Rectal smooth muscle tissue (tissue), 1 donor: ENCODE data around the gene GREB1.

Source experiments
- H3K27ac ChIP-seq: one replicate; pipeline ENCODE4 v1.7.0; 2013; ENCODE audit warnings: low read depth, low read length, inconsistent platforms
- H3K27me3 ChIP-seq: one replicate; pipeline ENCODE4 v1.7.0; 2013; ENCODE audit warnings: low read length; ENCODE audit not compliant: control insufficient read depth, insufficient read depth
- H3K36me3 ChIP-seq: one replicate; pipeline ENCODE4 v1.7.0; 2013; ENCODE audit warnings: low read length; ENCODE audit not compliant: control insufficient read depth, insufficient read depth
- H3K4me1 ChIP-seq: one replicate; pipeline ENCODE4 v1.7.0; 2013; ENCODE audit warnings: low read length; ENCODE audit not compliant: control insufficient read depth, insufficient read depth
- H3K4me3 ChIP-seq: one replicate; pipeline ENCODE4 v1.7.0; 2013; ENCODE audit warnings: low read length
- H3K9ac ChIP-seq: one replicate; pipeline ENCODE4 v1.7.0; 2013; ENCODE audit warnings: low read length

Gene GREB1

DNA sequence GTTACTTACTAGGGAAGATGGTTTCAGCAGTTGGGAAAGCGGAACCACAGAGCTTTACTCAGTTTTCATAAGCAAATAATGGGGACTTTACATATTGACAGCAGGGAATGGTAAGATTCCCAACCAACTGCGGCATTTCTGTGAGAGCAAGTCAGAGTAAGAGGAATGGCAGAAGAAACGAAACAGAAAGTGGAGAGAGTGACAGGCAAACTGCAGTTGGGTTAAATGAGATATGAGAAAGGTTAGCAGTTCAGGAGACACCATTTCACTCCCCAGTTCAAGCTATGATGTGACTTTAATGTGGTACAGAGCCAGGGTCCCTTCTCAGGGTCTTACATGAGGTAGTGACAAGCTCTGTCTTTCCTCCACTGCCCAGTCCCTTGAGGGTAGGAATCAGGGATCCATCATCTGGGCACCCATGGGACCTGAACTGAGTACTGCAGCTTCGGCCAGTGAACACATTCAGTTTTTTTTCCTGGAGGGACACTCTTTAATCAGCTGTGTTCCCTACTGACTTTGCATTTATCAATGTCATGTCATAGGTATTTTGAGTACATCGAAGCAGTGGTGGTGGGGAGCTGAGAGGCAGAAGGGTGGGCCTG lies 33.0 kb upstream of the GREB1 start:
- Histone ChIP-seq H3K9ac (no peak overlapping the region), H3K4me3 (no peak overlapping the region), H3K36me3 (no peaks in the 10 kb centered on the region), H3K27me3 (peaks cover 4% of the 10 kb centered on the region), H3K4me1 (no peaks in the 10 kb centered on the region), H3K27ac (no peak overlapping the region)

DNA sequence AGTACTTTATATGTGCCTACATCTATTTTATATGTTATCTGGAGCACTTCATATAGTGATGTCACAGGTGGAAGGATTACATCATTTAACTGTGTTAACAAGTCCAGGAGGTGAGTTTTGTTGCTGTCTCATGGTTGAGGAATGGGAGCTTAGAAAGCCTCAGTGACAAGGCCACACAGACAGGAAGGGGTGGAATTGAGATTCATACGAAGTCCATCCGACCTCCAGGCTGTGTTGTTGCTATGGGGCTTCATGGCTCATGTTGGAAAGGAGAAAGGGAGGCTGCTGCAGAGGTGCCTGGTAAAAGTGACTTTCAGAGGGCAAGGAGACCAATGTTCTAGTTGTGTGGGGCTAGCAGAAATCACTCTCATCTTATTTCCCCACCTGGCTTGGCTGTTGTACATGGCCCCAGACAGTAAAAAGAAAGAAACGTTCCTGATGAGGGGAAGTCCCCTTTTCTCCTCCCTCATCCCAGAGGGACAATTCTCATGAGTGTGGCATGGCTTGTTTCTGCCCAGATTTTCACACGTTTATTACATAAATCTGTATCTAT lies 31.0 kb upstream of the GREB1 start:
- Histone ChIP-seq H3K36me3 (no peaks in the 10 kb centered on the region), H3K4me1 (no peaks in the 10 kb centered on the region), H3K27ac (no peak overlapping the region), H3K9ac (no peak overlapping the region), H3K27me3 (peaks cover 4% of the 10 kb centered on the region), H3K4me3 (no peak overlapping the region)

DNA sequence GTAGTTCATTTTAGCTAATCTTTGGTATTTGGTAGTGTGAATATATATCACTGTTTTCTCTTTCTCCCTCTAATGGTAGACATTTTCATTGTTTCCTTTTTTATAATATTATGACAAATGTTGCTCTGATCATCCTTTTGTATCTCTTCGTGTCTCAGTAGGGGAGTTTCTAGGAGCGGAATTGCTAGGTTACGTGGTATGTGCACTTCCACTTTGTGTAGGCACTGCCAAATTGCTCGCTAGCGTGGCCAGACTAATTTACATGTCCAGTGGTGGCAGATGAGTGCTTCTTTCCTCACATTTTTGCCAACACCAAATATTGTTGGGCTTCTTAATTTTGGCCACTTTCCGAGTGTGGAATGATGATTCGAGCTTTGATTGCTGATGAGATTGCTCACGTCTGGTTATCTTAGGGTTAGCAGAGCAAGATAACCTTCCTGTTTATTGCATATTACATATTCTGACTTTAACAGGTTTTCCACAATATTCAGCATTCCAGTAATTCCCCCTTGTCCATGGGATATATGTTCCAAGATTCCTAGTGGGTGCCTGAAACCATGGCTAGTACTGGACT lies 30.4 kb upstream of the GREB1 start:
- no peaks in the 10 kb centered on the region for H3K36me3 ChIP-seq
- H3K9ac ChIP-seq = no peak overlapping the region
- H3K4me3 ChIP-seq = no peak overlapping the region

DNA sequence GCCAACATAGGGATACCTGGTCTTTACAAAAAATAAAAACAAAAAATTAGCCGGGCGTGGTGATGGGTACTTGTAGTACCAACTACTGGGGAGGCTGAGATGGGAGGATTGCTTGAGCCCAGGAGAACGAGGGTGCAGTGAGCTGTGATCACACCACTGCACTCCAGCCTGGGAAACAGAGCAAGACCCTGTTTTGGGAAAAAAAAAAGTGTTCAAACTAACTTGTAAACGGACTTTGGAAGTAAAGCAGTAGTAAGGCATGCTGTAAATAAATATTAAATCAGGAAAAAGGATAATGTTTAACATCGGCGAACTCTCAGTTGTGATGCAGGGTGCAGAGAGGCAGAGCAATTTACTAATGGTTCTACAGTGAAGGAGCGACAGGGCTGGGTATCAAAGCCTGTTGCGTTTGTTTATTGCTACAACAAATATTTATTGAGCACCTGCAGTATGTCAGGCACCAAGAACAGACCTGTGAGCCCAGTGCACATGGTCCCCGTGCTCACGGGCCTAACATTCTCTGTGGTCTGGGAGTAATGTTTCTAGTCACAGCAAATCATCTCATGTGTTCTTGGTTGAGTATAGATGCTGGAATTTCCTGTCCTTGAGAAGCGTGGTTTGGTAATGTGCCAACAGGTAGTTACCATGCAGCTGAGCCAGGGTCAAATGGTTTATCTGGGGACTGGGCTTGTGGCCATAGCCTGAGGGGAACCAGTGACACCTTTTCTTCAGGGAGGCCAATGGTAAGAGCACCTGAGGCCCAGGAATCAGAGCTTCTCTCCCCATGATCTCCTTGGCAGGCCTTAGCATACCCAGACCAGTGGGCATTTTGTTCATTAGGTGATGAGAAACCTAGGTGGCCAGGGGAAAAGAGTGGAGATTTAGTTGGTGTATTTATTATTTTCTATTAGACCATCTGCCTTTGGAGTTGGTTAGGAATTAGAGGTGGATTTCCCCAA lies 27.9 kb upstream of the GREB1 start:
- no peaks in the 10 kb centered on the region for H3K36me3 ChIP-seq
- H3K27me3 ChIP-seq = no peaks in the 10 kb centered on the region
- no peak overlapping the region for H3K27ac ChIP-seq
- H3K4me1 ChIP-seq = no peaks in the 10 kb centered on the region
- H3K4me3 ChIP-seq = no peak overlapping the region
- H3K9ac ChIP-seq = no peak overlapping the region

More for the DNA sequence above, 30.4 kb upstream of the GREB1 start:
- peaks cover 3% of the 10 kb centered on the region for H3K27me3 ChIP-seq
- H3K4me1 ChIP-seq = no peaks in the 10 kb centered on the region
- H3K27ac ChIP-seq = no peak overlapping the region

DNA sequence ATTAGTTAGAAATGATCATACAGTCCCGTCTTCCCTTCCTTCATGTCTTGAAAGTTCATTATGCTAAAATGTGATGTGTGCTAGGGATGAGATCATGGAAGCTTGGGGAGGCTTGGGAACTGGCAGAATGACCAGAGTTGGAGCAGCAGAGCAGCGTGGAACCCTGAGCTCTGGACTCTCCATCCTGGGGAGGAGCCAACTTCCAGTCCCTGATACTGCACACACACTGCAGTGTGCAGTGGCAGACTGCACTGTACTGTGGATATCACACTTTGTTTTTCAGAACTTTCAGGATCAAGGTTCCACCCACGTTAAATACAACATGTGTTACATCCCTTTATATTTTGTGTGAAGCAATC lies 27.3 kb upstream of the GREB1 start:
- H3K4me3 ChIP-seq = no peak overlapping the region
- no peak overlapping the region for H3K27ac ChIP-seq
- no peaks in the 10 kb centered on the region for H3K36me3 ChIP-seq
- H3K4me1 ChIP-seq = no peaks in the 10 kb centered on the region
- H3K27me3 ChIP-seq = no peaks in the 10 kb centered on the region
- H3K9ac ChIP-seq = no peak overlapping the region

DNA sequence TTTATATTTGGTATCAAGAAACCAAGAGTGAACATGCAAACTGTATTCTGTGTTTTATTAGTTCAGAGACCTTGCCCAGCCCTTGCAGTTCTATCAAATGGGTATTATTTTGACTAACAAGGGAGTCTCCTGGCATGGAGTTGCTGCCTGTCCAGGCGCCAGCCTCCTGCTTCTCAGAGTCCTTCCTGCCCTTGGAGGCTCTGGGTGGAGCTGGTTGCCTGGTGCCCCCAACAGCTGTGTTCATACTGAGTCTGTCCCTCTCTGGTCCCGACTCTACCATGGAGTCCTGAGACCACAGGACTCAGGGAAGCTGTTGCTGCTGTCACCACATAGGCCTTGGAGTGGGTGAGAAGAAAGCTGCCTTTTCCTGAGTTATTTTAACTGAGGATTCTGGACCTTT lies 26.3 kb upstream of the GREB1 start:
- Histone ChIP-seq H3K4me1 (no peaks in the 10 kb centered on the region), H3K4me3 (no peak overlapping the region), H3K9ac (no peak overlapping the region), H3K27ac (no peak overlapping the region), H3K27me3 (no peaks in the 10 kb centered on the region), H3K36me3 (no peaks in the 10 kb centered on the region)

DNA sequence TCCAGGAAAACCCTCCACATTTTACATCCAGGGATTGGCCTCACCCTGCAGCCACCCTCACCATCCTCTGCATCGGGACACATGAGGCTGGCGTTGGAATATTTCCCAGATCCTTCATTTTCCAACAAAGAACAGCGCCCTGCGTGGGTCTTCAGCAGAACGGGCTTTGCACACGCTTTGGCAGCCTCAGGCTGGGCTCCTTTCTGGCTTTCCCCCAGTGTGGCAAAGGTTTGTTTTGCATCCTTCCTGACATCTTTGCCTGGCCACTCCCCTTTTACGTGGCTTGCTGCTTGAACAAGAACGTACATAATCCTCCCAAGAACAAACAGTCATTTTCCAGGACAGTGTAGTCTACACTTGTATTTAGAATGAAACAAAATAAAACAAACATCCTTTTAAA lies 25.6 kb upstream of the GREB1 start:
- Histone ChIP-seq H3K4me1 (no peaks in the 10 kb centered on the region), H3K27ac (no peak overlapping the region), H3K9ac (no peak overlapping the region), H3K27me3 (no peaks in the 10 kb centered on the region), H3K4me3 (no peak overlapping the region), H3K36me3 (no peaks in the 10 kb centered on the region)

DNA sequence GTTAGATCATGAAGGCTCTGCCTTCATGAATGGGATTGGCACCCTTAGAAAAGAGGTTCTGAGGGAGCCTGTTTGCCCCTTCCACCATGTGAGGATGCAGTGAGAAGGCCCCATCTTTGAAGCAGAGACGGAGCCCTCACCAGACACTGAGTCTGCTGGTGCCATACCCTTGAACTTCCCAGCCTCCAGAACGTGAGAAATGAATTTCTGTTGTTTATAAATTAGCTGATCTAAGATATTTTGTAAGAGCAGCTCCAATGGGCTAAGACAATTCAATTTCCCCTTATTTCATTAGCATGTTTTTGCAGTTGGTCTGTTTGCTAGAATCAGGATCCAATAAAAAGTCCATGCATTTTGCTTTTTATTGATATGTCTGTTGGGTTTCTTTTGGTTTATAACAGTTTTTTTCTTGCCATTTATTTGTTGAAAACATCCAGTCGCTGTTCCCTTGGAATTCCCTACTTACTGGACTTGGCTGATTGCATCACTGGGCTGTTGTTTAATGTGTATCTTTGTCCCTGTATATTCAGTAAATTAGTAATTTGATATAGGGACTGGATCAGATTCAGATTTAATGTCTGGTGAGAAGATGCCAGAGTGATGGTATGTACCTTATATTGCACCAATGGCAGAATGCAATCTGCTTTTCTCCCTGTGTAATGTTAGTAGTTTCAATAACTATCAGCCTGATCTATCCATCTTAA lies 24.0 kb upstream of the GREB1 start:
- H3K27ac ChIP-seq = no peak overlapping the region

DNA sequence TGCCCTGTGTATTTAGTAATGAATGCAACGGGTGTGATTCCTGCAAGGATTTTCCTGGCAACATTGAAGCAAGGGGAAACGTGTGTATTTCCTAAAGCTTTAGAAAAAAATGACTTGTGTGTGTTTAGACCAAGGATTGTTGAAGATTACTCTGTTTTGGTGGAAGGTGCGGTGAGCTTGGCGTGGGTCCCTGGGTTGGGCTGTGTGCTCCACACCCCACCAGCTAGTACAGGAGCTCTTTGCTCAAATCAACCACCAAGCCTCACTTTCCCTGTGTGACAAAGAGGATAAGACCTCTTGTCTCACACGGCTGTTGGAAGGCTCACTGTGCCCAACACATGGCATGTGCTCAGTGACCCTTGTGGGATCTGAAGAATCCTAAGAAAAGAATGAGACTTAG lies 21.4 kb upstream of the GREB1 start:
- Histone ChIP-seq H3K27ac (no peak overlapping the region), H3K36me3 (no peaks in the 10 kb centered on the region)

More for the DNA sequence above, 24.0 kb upstream of the GREB1 start:
- H3K4me3 ChIP-seq = no peak overlapping the region
- no peaks in the 10 kb centered on the region for H3K27me3 ChIP-seq
- no peak overlapping the region for H3K9ac ChIP-seq
- no peaks in the 10 kb centered on the region for H3K36me3 ChIP-seq
- no peaks in the 10 kb centered on the region for H3K4me1 ChIP-seq

DNA sequence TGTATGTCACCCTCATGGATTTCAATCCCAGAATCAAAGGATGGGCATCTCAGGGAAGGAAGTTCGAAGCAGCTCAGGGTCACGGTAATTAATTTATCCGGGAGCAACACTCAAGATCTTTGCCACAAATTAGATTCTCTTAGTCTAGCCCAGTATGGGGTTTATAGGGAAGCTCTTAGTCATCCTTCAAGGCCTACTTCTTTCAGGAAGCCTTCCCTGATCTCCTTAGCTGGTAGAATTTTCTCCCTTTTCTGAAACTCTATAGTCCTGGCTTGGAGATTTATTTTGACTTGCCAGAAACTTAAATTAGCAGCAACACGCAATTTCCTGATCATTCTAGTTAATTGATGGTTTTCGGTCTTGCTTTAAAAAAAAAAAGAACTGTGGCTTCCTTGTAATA lies 20.5 kb upstream of the GREB1 start:
- Histone ChIP-seq H3K27me3 (no peaks in the 10 kb centered on the region), H3K36me3 (no peaks in the 10 kb centered on the region), H3K27ac (no peak overlapping the region), H3K4me1 (no peaks in the 10 kb centered on the region), H3K4me3 (no peak overlapping the region), H3K9ac (no peak overlapping the region)

More for the DNA sequence above, 21.4 kb upstream of the GREB1 start:
- Histone ChIP-seq H3K27me3 (no peaks in the 10 kb centered on the region), H3K4me1 (no peaks in the 10 kb centered on the region), H3K4me3 (no peak overlapping the region), H3K9ac (no peak overlapping the region)

DNA sequence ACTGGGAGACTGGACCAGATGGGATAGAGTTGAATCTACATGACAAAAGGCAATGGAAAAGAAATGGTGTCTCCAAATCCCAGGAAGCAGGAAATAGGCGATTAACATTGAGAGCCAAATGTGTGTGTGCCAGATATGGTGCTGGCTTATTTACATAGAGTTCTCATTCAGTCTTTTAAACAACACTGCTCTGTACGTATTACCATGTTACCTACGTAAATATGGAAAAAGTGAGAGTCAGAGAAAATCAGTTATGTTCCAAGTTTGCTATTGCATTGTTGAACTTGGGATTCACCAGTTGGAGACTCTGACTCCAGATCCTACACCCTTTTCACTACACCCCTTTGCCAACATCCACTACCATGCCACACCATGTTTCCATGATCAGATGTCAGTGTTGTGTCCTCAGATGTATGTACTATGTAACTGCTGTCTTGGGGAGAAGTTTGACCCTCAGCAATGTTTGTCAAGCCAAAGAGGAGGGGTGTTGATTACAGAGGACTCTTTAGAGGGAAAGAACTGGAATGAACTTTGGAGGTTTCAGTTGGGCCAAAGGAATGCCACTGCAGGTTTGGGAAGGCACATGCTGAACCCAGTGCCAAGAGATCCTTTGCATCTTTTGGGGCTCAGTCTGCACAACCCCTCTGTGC lies 19.6 kb upstream of the GREB1 start:
- H3K36me3 ChIP-seq = no peaks in the 10 kb centered on the region
- no peak overlapping the region for H3K9ac ChIP-seq
- no peak overlapping the region for H3K27ac ChIP-seq
- H3K27me3 ChIP-seq = no peaks in the 10 kb centered on the region
- H3K4me3 ChIP-seq = no peak overlapping the region
- no peaks in the 10 kb centered on the region for H3K4me1 ChIP-seq

DNA sequence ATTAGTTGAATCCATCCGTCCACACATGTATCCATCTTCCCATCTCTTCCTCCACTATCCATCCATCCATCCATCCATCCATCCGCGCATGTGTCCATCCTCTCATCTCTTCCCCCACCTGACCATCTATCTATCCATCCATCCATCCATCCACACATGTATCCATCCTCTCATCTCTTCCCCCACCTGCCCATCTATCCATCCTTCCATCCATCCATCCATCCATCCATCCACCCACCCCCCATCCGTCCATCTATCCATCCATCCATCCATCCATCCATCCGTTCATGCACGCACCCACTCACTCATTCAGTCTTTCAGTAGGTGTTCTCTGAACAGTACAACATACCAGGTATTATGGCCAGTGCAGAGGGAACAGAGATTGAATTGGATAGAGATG lies 18.9 kb upstream of the GREB1 start:
- Histone ChIP-seq H3K27ac (no peak overlapping the region), H3K9ac (no peak overlapping the region), H3K4me1 (no peaks in the 10 kb centered on the region), H3K27me3 (no peaks in the 10 kb centered on the region), H3K36me3 (no peaks in the 10 kb centered on the region), H3K4me3 (no peak overlapping the region)
